Erythroblast (primary cell): ENCODE data around the gene TRIM65.

Source experiments
- GATA1 ChIP-seq: IDR thresholded peaks from 2 replicates; pipeline ENCODE4 v1.6.1; 2011; ENCODE audit warnings: low read depth, mild to moderate bottlenecking, control low read depth, low read length, moderate library complexity
- POLR2A ChIP-seq: IDR thresholded peaks from 2 replicates; pipeline ENCODE4 v1.6.1; 2011; ENCODE audit warnings: mild to moderate bottlenecking, low read length

DNA sequence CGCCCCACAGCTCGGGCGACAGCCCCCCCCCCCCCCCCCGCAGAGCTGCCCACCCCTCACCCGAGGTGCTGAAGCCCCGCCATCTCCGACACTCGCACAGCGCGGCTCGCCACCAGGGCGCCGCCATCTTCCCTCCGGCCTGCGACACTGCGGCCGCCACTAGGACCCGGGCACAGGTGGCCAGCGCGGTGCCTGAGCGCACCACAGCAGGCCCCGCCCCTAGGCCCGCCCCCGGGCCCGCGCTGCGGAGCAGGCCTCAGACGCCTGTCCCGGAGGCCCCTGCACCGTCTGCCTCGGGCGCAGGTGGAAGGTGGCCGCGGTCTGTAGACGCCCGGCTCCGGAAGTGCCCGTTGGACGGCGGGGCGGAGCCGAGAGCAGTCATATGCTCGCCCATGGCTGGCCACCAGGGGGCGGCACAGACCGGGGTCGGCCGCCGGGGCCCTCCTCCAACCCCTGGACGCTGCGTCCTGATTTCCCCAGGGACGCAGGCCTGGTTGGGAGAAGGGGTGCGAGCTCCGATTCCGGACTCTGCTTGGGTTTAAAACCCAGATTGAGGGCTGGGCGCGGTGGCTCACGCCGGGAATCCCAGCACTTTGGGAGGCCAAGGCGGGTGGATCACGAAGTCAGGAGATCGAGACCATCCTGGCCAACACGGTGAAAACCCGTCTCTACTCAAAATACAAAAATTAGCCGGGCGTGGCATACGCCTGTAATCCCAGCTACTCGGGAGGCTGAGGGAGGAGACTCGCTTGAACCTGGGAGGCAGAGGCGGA, 8.2 kb upstream of the TRIM65 start, which contains the start of gene MRPL38:
- TF ChIP-seq POLR2A (peak; percentile 52), GATA1 (no peak)
